SH-SY5Y (cell line): ENCODE measurements around the gene MEF2D.

Experiments
- GATA2 ChIP-seq: IDR thresholded peaks from 2 replicates; pipeline ENCODE4 v1.6.1; 2011; ENCODE audit warnings: mild to moderate bottlenecking, low read depth, low read length
- GATA3 ChIP-seq: IDR thresholded peaks from 2 replicates; pipeline ENCODE4 v1.6.1; 2011; ENCODE audit warnings: low read depth, mild to moderate bottlenecking, low read length, moderate library complexity

The MEF2D gene

GRCh38 chr1:156448134-156448967, 52.2 kb downstream of the MEF2D start:
- TF ChIP-seq GATA2, result no peak
- TF ChIP-seq GATA3, result no peak

GRCh38 chr1:156445789-156446263, 54.7 kb downstream of the MEF2D start:
- TF ChIP-seq GATA3 (no peak), GATA2 (no peak)

- TF ChIP-seq GATA2 (no peak), GATA3 (no peak)
These were observed 56.1 kb downstream of the MEF2D start for GRCh38 chr1:156444407-156445001.

- no peak for TF ChIP-seq GATA3
- TF ChIP-seq GATA2, result no peak
These were observed 57.3 kb downstream of the MEF2D start for GRCh38 chr1:156443286-156443685.

DNA sequence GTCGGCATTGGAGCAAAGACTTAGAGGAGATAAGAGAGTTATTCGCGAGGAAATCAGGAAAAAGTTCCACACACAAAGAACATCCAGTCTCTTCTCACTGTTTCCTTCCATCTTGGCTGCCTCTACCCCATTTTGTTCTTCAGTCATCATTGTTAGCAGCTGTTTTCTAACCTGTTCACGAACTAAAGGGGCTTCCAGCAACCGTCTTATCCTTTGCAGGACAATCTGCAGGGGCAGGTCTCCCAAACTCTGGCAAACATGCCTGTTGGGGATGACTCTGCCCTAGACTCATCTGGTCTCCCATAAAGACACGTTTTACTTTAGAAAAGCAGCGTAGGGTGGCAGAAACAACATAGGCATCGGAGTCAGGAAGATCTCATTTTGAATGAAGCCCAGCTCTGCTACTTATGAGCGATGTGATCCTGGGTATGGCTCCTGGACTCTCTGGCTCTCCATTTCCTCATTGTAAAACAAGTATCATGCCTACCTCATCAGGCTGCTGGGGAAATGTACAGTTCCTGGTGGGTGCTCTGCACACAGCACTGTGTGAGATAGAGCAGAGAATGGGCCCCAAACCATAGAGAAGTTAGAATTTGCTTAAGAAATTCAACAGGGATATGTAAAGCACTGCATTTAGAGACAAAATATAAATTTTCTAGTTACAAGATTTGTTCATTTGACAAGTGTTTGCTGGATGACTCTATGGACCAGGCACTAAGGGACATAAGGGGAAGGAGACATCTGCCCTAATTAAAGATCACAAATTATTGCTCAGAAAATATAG, 59.7 kb downstream of the MEF2D start:
- TF ChIP-seq GATA3 (no peak), GATA2 (no peak)

- no peak for TF ChIP-seq GATA2
- TF ChIP-seq GATA3, result no peak
These were observed 60.8 kb downstream of the MEF2D start for GRCh38 chr1:156439777-156440183.

GRCh38 chr1:156439036-156439776, 61.4 kb downstream of the MEF2D start:
- TF ChIP-seq GATA3 (no peak), GATA2 (no peak)

DNA sequence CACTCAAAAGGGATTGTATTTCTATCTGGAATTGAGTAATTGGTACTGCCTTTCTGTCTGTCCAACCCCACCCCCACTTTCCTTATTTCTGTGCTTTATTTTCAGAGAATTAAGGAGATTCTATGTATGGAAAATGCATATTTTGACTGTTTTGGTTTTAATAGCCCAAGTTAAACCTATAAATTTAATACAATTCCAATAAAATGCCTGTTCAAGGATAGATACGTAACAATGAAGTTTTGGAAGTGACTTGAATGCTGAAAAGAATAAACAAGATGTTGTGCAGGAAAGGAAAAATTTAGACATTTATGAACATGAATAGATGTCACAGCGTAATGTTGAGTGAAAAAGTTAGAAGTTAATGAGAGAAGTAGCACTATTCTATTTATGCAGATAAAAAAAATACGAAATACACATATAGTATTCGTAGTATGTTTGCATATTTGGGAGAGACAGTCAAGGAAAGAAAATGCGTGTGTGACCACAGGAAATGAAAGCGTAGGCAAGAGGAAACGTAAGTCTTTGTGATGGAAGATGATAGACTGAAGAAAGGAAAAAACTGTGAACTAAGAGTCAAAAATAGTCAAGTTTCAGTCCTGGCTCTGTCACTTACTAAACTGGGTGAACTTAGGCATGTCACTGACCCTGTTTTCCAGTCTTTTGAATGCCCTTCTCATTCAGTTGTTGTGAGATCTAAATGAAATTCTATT, 62.1 kb downstream of the MEF2D start:
- TF ChIP-seq GATA3 (no peak), GATA2 (no peak)

DNA sequence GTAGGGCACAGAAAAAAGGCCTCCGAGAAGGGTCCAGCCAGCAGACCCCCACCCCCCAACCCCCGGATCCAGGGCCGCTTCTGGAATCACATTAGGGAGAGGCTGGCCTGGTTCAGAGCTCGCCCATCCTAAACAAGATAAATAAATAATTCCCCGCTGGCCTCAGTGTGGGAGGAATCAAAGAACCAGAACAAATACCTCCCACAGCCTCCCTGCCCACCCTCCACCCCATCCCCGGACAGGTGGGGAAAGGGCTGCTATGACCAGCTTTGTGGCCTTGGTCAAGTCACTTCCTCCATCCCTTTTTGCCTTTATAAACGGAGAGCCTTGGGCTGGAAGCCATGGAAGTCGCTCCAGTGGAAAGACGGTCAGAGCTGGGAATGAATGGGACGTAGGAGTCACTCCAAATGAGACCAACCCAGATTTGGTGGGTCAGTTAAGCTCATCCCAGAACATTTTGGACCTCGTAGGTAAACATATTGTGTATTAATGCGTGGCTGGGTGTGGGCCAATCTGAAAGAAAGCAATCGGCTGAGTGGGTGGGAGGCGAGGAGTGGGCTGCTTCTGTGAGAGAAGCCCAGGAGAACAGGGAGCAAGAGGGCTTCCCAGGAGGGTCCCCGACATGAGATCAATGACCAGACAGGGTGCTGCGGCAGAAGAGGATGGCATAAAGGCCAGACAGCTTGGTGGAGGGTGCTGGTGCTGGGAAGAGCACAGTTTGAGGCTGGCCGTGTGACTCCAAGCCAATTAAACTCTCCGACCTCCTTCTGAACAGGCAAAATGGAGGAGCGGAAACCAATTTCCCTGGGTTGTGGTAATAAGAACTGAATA, 63.3 kb downstream of the MEF2D start:
- TF ChIP-seq GATA3, result no peak
- no peak for TF ChIP-seq GATA2

DNA sequence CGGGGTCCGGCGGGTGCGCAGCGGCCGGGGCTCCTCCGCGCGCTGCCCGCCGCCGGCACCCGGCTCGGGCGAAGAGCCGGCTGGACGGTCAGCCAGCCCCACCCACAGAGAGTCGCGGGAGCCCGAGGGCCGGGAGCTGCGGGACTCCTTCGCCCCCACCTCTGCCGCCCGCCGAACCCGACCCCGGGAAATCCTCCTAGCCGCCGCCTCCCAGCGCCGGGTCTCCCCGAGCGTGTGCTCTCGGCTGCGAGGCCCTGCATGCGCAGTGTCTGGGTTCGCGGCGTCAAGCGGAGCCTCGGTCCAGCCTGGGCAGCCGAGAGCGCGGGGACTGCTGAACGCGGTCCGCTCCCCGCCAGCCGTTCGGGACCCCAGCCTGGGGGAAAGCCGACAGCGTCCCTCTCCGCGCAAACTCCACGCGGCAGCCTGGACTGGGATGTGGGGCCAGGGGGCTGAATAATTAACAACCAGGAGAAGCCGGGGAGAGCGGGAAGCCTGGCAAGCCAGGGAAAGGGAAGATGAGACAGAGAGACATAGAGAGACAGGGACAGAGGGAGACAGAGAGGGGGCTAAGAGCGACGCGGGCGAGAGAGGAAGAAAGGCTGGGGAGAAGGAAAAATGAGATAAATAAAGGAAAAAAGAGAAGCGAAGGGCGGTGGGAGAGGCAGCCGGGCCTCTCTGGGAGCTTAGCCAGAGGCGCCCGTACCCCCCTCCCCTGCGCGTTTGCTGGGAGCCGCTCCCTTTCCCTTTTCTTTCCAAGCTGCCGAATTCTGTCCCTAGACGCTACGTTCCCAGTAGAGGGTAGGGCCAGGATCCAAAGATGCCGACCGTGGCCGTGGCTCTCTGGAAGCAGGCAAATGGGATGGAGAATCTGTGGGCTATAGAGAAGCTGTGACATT, 64.2 kb downstream of the MEF2D start:
- no peak for TF ChIP-seq GATA3
- no peak for TF ChIP-seq GATA2

GRCh38 chr1:156435545-156436140, 64.9 kb downstream of the MEF2D start:
- no peak for TF ChIP-seq GATA3
- no peak for TF ChIP-seq GATA2
